Endodermal cell (in vitro differentiated cells): Measurements from ENCODE around the gene DCAKD. TPM values are rescaled to one million over a fixed set of nuclear protein-coding genes. Genes with fewer than 3 reads are reported as not detected.

Experiments used
- DNase-seq: peaks from one replicate; pipeline ENCODE4 v3.0.0-alpha.2; 2017
- H3K27ac ChIP-seq: 2 replicates; pipeline ENCODE4 v1.5.1; 2013; ENCODE audit warnings: mild to moderate bottlenecking, low read depth, low read length, moderate library complexity
- H3K27me3 ChIP-seq: 2 replicates; pipeline ENCODE4 v1.6.1; 2013; ENCODE audit warnings: mild to moderate bottlenecking, low read length, moderate library complexity; ENCODE audit not compliant: insufficient read depth, control insufficient read depth, poor library complexity, severe bottlenecking
- H3K36me3 ChIP-seq: 2 replicates; pipeline ENCODE4 v1.7.0; 2013; ENCODE audit warnings: mild to moderate bottlenecking, low read length, moderate library complexity; ENCODE audit not compliant: control insufficient read depth, insufficient read depth
- H3K4me1 ChIP-seq: one replicate; pipeline ENCODE4 v1.7.0; 2013; ENCODE audit warnings: low read length; ENCODE audit not compliant: control insufficient read depth, insufficient read depth
- H3K4me3 ChIP-seq: 2 replicates; pipeline ENCODE4 v1.5.1; 2013; ENCODE audit warnings: mild to moderate bottlenecking, low read length, moderate library complexity
- H3K9ac ChIP-seq: 2 replicates; pipeline ENCODE4 v1.6.1; 2013; ENCODE audit warnings: mild to moderate bottlenecking, low read length, moderate library complexity; ENCODE audit not compliant: poor library complexity, severe bottlenecking; ENCODE audit errors: extremely low read depth
- H3K9me3 ChIP-seq: 2 replicates; pipeline ENCODE4 v1.6.1; 2013; ENCODE audit warnings: mild to moderate bottlenecking, low read length, moderate library complexity; ENCODE audit not compliant: control insufficient read depth
- H3K27ac Mint-ChIP-seq: 2 replicates; pipeline ENCODE4 v1.8.0; 2020; ENCODE audit warnings: mixed read lengths
- H3K27me3 Mint-ChIP-seq: 2 replicates; pipeline ENCODE4 v1.8.0; 2021; ENCODE audit warnings: mild to moderate bottlenecking, mixed read lengths; ENCODE audit not compliant: insufficient read depth
- H3K36me3 Mint-ChIP-seq: 2 replicates; pipeline ENCODE4 v1.8.0; 2020; ENCODE audit warnings: low read depth, mixed read lengths
- H3K4me1 Mint-ChIP-seq: 2 replicates; pipeline ENCODE4 v1.8.0; 2020; ENCODE audit warnings: mixed read lengths
- H3K4me3 Mint-ChIP-seq: 2 replicates; pipeline ENCODE4 v1.8.0; 2020; ENCODE audit warnings: mild to moderate bottlenecking, moderate library complexity, mixed read lengths
- H3K9me3 Mint-ChIP-seq: 2 replicates; pipeline ENCODE4 v1.8.0; 2020; ENCODE audit warnings: mild to moderate bottlenecking, mixed read lengths
- WGBS, 2 experiments: methylation state at CpG; one replicate each; pipeline versions ENCODE4 v1.1.5 to v1.1.7; 2013; ENCODE audit warnings: missing lambda C conversion rate in 2 of 2, mixed read lengths in 1 of 2; ENCODE audit not compliant: insufficient coverage in 1 of 2, insufficient read length in 1 of 2; 5-methylcytosine and 5-hydroxymethylcytosine counted together
- total RNA-seq, 2 donors: library from RNA; stranded (reverse); fragmentation: NEBNext Ultra II Directional in 1 of 2; extraction: Animal tissue kit (Norgen Biotek cat#: 25700) in 1 of 2; gene quantifications; 2 replicates in 1 of 2; 3 replicates in 1 of 2; pipeline ENCODE4 v1.2.1, GENCODE V29; 2021
- TF ChIP-seq, protein P1 (sequence below): fragments of 200-600 bp; sonication (generic); conservative IDR thresholded peaks from 2 replicates; pipeline ENCODE4 v1.5.0; 2021; ENCODE audit warnings: antibody characterized with exemption, mild to moderate bottlenecking

DCAKD gene
- total RNA-seq, 2 donors from 2014 or later = 54.5 to 69.4 TPM

DNA sequence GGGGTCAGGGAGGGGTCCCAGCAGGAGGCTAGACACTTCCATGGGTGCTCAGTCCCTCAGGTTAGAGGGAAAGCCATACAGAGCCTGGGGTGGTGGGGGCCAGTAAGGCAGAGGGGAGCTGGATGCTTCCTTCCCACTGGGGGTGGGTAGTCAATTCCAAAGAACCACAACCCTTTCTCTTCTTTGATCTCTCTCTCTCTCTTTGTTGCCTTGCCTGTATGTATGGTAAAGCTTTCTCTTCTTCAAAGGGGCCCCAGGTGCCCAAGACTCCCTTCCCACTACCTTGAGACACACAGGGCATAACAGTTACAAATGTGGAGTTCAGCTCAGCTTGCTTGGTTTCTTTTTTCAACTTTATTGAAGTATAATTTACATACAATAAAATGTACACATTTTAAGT is 52.8 kb downstream of the DCAKD start:
- Mint-ChIP-seq H3K9me3 (peaks cover 15% of the 10 kb centered on the region), H3K4me3 (no peak overlapping the region)
- H3K27ac ChIP-seq = no peak overlapping the region

GRCh38 chr17:44997733-44998520 is 53.5 kb downstream of the DCAKD start:
- no peak overlapping the region for H3K27ac ChIP-seq
- no peaks in the 10 kb centered on the region for H3K36me3 Mint-ChIP-seq
- peaks cover 15% of the 10 kb centered on the region for H3K9me3 Mint-ChIP-seq
- peaks cover 9% of the 10 kb centered on the region for H3K9me3 ChIP-seq
- DNase-seq = no peak
- H3K4me1 ChIP-seq = peaks cover 7% of the 10 kb centered on the region
- H3K27ac Mint-ChIP-seq = peak overlapping the region; percentile 26
- TF ChIP-seq, protein P1, sequence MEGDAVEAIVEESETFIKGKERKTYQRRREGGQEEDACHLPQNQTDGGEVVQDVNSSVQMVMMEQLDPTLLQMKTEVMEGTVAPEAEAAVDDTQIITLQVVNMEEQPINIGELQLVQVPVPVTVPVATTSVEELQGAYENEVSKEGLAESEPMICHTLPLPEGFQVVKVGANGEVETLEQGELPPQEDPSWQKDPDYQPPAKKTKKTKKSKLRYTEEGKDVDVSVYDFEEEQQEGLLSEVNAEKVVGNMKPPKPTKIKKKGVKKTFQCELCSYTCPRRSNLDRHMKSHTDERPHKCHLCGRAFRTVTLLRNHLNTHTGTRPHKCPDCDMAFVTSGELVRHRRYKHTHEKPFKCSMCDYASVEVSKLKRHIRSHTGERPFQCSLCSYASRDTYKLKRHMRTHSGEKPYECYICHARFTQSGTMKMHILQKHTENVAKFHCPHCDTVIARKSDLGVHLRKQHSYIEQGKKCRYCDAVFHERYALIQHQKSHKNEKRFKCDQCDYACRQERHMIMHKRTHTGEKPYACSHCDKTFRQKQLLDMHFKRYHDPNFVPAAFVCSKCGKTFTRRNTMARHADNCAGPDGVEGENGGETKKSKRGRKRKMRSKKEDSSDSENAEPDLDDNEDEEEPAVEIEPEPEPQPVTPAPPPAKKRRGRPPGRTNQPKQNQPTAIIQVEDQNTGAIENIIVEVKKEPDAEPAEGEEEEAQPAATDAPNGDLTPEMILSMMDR = peak; percentile 42
- H3K4me3 Mint-ChIP-seq = no peak overlapping the region
- no peak overlapping the region for H3K9ac ChIP-seq
- no peaks in the 10 kb centered on the region for H3K36me3 ChIP-seq
- H3K27me3 ChIP-seq = no peaks in the 10 kb centered on the region
- H3K4me3 ChIP-seq = peak overlapping the region; percentile 37
- peaks cover 20% of the 10 kb centered on the region for H3K4me1 Mint-ChIP-seq
- WGBS, 2 experiments = 74 to 78% methylated on average over 5 to 7 of the region's 7 CpGs
- H3K27me3 Mint-ChIP-seq = peaks cover 8% of the 10 kb centered on the region

More for the DNA sequence above, 52.8 kb downstream of the DCAKD start:
- Histone ChIP-seq H3K9me3 (peaks cover 9% of the 10 kb centered on the region), H3K4me1 (peaks cover 9% of the 10 kb centered on the region), H3K36me3 (no peaks in the 10 kb centered on the region), H3K9ac (no peak overlapping the region), H3K4me3 (no peak overlapping the region), H3K27me3 (no peaks in the 10 kb centered on the region)
- H3K4me1 Mint-ChIP-seq = peaks cover 25% of the 10 kb centered on the region
- TF ChIP-seq, protein P1 = no peak
- H3K27ac Mint-ChIP-seq = no peak overlapping the region
- DNase-seq = no peak
- no peaks in the 10 kb centered on the region for H3K36me3 Mint-ChIP-seq
- H3K27me3 Mint-ChIP-seq = peaks cover 8% of the 10 kb centered on the region

DNA sequence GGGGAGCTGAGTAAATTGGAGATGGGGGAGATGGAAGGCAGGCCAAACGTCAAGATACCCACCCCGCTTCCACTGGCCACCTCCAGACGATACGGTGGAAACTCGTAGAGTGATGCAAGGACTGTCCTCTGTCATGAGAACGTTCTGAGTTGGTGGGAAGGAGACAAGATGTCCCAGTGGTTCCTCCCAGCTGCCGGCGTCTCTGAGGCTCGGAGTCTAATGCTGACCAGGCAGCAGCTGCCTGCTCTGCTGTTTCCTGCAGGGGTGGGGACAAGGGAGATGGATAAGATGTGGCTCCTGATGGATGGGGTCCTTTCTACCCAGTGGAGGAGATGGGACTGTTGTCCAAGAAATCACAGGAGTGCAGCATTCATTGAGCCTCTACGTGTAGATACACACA is 55.1 kb downstream of the DCAKD start:
- H3K4me3 Mint-ChIP-seq = no peak overlapping the region
- peaks cover 7% of the 10 kb centered on the region for H3K4me1 ChIP-seq
- H3K27ac ChIP-seq = no peak overlapping the region
- no peak overlapping the region for H3K27ac Mint-ChIP-seq
- 93 to 96% methylated on average over 9 of the region's 10 CpGs for WGBS, 2 experiments
- H3K27me3 ChIP-seq = no peaks in the 10 kb centered on the region
- peaks cover 8% of the 10 kb centered on the region for H3K27me3 Mint-ChIP-seq
- peaks cover 22% of the 10 kb centered on the region for H3K4me1 Mint-ChIP-seq
- H3K4me3 ChIP-seq = no peak overlapping the region
- H3K9me3 Mint-ChIP-seq = peaks cover 15% of the 10 kb centered on the region
- H3K9ac ChIP-seq = no peak overlapping the region
- no peak for DNase-seq
- H3K36me3 ChIP-seq = no peaks in the 10 kb centered on the region
- peaks cover 9% of the 10 kb centered on the region for H3K9me3 ChIP-seq
- TF ChIP-seq, protein P1 = no peak
- no peaks in the 10 kb centered on the region for H3K36me3 Mint-ChIP-seq
